CD4-positive, alpha-beta T cell (primary cell): ENCODE data around the gene TMEM11. TPM values are rescaled to one million over a fixed set of nuclear protein-coding genes. Genes with fewer than 3 reads are reported as not detected.
A peak's percentile ranks its signal among the peaks of the same experiment; 100 is the strongest.

Experiments
- ATAC-seq: fragments of 200-7000 bp; cut with Tn5 transposase; one replicate; pipeline ENCODE4 v1.10.0; 2022; ENCODE audit warnings: mild to moderate bottlenecking; ENCODE audit not compliant: poor library complexity
- CTCF ChIA-PET: fragments of 350-600 bp; sonication (Branson Sonifier 250); formaldehyde crosslinking; loops from one replicate; lab custom pipeline; 2021; ENCODE audit warnings: antibody characterized with exemption, inconsistent platforms; lab: Charles Lee
- POLR2A ChIA-PET: fragments of 350-600 bp; sonication (Branson Sonifier 250); formaldehyde crosslinking; loops from one replicate; lab custom pipeline; 2021; ENCODE audit warnings: antibody characterized with exemption, inconsistent platforms; lab: Charles Lee
- DNase-seq, 14 experiments: peaks; one replicate each; pipeline ENCODE4 v3.0.0-alpha.2; 2013 to 2020; ENCODE audit warnings: mixed read lengths in 2 of 14
- H3K27ac ChIP-seq, 2 donors: one replicate each; pipeline versions ENCODE4 v1.5.1 to v1.7.0; 2013; ENCODE audit warnings: low read length in 2 of 2, low read depth in 1 of 2, mild to moderate bottlenecking in 1 of 2
- H3K27me3 ChIP-seq, 2 experiments: 1 replicate in 1 of 2; 2 replicates in 1 of 2; pipeline versions ENCODE4 v1.6.1 to v1.7.0; 2013; ENCODE audit warnings: low read length in 2 of 2, control low read depth in 1 of 2, mild to moderate bottlenecking in 1 of 2, moderate library complexity in 1 of 2; ENCODE audit not compliant: insufficient read depth in 2 of 2, control insufficient read depth in 1 of 2
- H3K36me3 ChIP-seq: one replicate; pipeline ENCODE4 v1.6.1; 2013; ENCODE audit warnings: low read length, control low read depth; ENCODE audit not compliant: insufficient read depth
- H3K4me1 ChIP-seq: one replicate; pipeline ENCODE4 v1.6.1; 2013; ENCODE audit warnings: low read length, control low read depth; ENCODE audit not compliant: insufficient read depth
- H3K4me3 ChIP-seq: one replicate; pipeline ENCODE4 v1.5.1; 2013; ENCODE audit warnings: mild to moderate bottlenecking, low read length, moderate library complexity
- H3K9me3 ChIP-seq, 2 experiments: 1 replicate in 1 of 2; 2 replicates in 1 of 2; pipeline versions ENCODE4 v1.6.1 to v1.7.0; 2013; ENCODE audit warnings: low read length in 2 of 2, mild to moderate bottlenecking in 2 of 2, control low read depth in 1 of 2, moderate library complexity in 1 of 2; ENCODE audit not compliant: control insufficient read depth in 1 of 2, insufficient read depth in 1 of 2
- H3K27ac Mint-ChIP-seq: one replicate; pipeline ENCODE4 v1.8.0; 2020; ENCODE audit warnings: mixed read lengths
- H3K27me3 Mint-ChIP-seq: one replicate; pipeline ENCODE4 v1.8.0; 2021; ENCODE audit warnings: mixed read lengths
- H3K36me3 Mint-ChIP-seq: one replicate; pipeline ENCODE4 v1.8.0; 2021; ENCODE audit warnings: low read depth, mixed read lengths
- H3K4me1 Mint-ChIP-seq: one replicate; pipeline ENCODE4 v1.8.0; 2021; ENCODE audit warnings: low read depth, mixed read lengths
- H3K4me3 Mint-ChIP-seq: one replicate; pipeline ENCODE4 v1.8.0; 2020; ENCODE audit warnings: mild to moderate bottlenecking, mixed read lengths
- H3K9me3 Mint-ChIP-seq: one replicate; pipeline ENCODE4 v1.8.0; 2020; ENCODE audit warnings: mixed read lengths
- CTCF ChIP-seq: fragments of 200-600 bp; IDR thresholded peaks from one replicate; pipeline ENCODE4 v1.8.0; 2022; ENCODE audit warnings: antibody characterized with exemption, mild to moderate bottlenecking
- intact Hi-C, 2 experiments: fragments of 100-400 bp; cut with DNase I in 1 of 2; cut with micrococcal nuclease in 1 of 2; formaldehyde crosslinking; loops; one replicate each; pipeline versions ENCODE4 v1.15.1 to v1.9.0; 2023 to 2025; cut with DNase I, micrococcal nuclease
- total RNA-seq, 174 experiments: library from RNA in 2 of 174; stranded (reverse) in 2 of 174; gene quantifications; one replicate each; pipeline ENCODE4 v1.2.3 and lab custom pipeline; 2021 to 2026

The TMEM11 gene
- total RNA-seq, 2 experiments from 2014 or later = 17.8 to 19.2 TPM

- DNase-seq = no peak
- Histone ChIP-seq H3K4me1 (peaks cover 29% of the 10 kb centered on the region), H3K27me3 (no peaks in the 10 kb centered on the region), H3K36me3 (no peaks in the 10 kb centered on the region), H3K27ac (no peak overlapping the region), H3K4me3 (no peak overlapping the region), H3K9me3 (no peaks in the 10 kb centered on the region)
- intact Hi-C loops = loop anchor here in 1 of 2 experiments (5.0 kb wide), 1 partner anchor 37 kb away; no protein-coding TSS in a partner anchor
- H3K27ac Mint-ChIP-seq = peak overlapping the region; percentile 30
- H3K4me1 Mint-ChIP-seq = peaks cover 38% of the 10 kb centered on the region
- H3K9me3 Mint-ChIP-seq = no peaks in the 10 kb centered on the region
- no peak for TF ChIP-seq CTCF
- ChIA-PET CTCF (interaction anchor here (1.2 to 1.9 kb wide), 4 partner anchors 30 to 207 kb away, joined by 3 to 5 read pairs (median 3); no protein-coding TSS in a partner anchor), POLR2A (interaction anchor here (1.3 kb wide), 1 partner anchor 26 kb away, joined by 6 read pairs; no protein-coding TSS in a partner anchor)
- ATAC-seq = no peak
- H3K27me3 Mint-ChIP-seq = no peaks in the 10 kb centered on the region
- no peaks in the 10 kb centered on the region for H3K36me3 Mint-ChIP-seq
- H3K4me3 Mint-ChIP-seq = peak overlapping the region; percentile 12
These were observed 36.2 kb upstream of the TMEM11 start for GRCh38 chr17:21249920-21250703.

GRCh38 chr17:21249086-21249795 lies 35.3 kb upstream of the TMEM11 start:
- peaks cover 38% of the 10 kb centered on the region for H3K4me1 Mint-ChIP-seq
- H3K4me3 ChIP-seq = no peak overlapping the region
- DNase-seq (no peak), ATAC-seq (no peak)
- no peaks in the 10 kb centered on the region for H3K9me3 ChIP-seq
- no peaks in the 10 kb centered on the region for H3K9me3 Mint-ChIP-seq
- POLR2A ChIA-PET = no interaction called here
- intact Hi-C loops = no loop called here
- H3K36me3 ChIP-seq = no peaks in the 10 kb centered on the region
- peaks cover 28% of the 10 kb centered on the region for H3K4me1 ChIP-seq
- CTCF ChIA-PET = interaction anchor here (1.2 to 1.9 kb wide), 4 partner anchors 31 to 206 kb away, joined by 3 to 5 read pairs (median 3); no protein-coding TSS in a partner anchor
- H3K36me3 Mint-ChIP-seq = no peaks in the 10 kb centered on the region
- H3K27ac ChIP-seq = no peak overlapping the region
- H3K27me3 Mint-ChIP-seq = no peaks in the 10 kb centered on the region
- TF ChIP-seq CTCF = no peak
- H3K4me3 Mint-ChIP-seq = no peak overlapping the region
- H3K27ac Mint-ChIP-seq = no peak overlapping the region
- no peaks in the 10 kb centered on the region for H3K27me3 ChIP-seq

- no peaks in the 10 kb centered on the region for H3K27me3 ChIP-seq
- DNase-seq = no peak
- CTCF ChIA-PET = interaction anchor here (1.9 kb wide), 1 partner anchor 31 kb away, joined by 5 read pairs; no protein-coding TSS in a partner anchor
- H3K4me3 Mint-ChIP-seq = no peak overlapping the region
- H3K36me3 Mint-ChIP-seq = no peaks in the 10 kb centered on the region
- no peak overlapping the region for H3K27ac ChIP-seq
- H3K9me3 ChIP-seq = no peaks in the 10 kb centered on the region
- no peaks in the 10 kb centered on the region for H3K27me3 Mint-ChIP-seq
- no peak for ATAC-seq
- no peaks in the 10 kb centered on the region for H3K9me3 Mint-ChIP-seq
- intact Hi-C loops = no loop called here
- H3K36me3 ChIP-seq = no peaks in the 10 kb centered on the region
- no peak overlapping the region for H3K4me3 ChIP-seq
- H3K4me1 Mint-ChIP-seq = peaks cover 31% of the 10 kb centered on the region
- POLR2A ChIA-PET = no interaction called here
- H3K27ac Mint-ChIP-seq = no peak overlapping the region
- peaks cover 21% of the 10 kb centered on the region for H3K4me1 ChIP-seq
- TF ChIP-seq CTCF = no peak
These were observed 34.5 kb upstream of the TMEM11 start for GRCh38 chr17:21248500-21248899.
